NCI-H1930 (cell line): ENCODE results near the gene SUPT20HL1.
"Not testable (repeated sequence)": the region's sequence is repeated elsewhere in the genome, so short reads cannot be mapped to it uniquely, and the experiment has no call there.

Experiments used
- DNase-seq, 2 experiments: peaks; one replicate each; lab custom pipeline; 2025; lab: John Stamatoyannopoulos, UW

SUPT20HL1 gene

DNA sequence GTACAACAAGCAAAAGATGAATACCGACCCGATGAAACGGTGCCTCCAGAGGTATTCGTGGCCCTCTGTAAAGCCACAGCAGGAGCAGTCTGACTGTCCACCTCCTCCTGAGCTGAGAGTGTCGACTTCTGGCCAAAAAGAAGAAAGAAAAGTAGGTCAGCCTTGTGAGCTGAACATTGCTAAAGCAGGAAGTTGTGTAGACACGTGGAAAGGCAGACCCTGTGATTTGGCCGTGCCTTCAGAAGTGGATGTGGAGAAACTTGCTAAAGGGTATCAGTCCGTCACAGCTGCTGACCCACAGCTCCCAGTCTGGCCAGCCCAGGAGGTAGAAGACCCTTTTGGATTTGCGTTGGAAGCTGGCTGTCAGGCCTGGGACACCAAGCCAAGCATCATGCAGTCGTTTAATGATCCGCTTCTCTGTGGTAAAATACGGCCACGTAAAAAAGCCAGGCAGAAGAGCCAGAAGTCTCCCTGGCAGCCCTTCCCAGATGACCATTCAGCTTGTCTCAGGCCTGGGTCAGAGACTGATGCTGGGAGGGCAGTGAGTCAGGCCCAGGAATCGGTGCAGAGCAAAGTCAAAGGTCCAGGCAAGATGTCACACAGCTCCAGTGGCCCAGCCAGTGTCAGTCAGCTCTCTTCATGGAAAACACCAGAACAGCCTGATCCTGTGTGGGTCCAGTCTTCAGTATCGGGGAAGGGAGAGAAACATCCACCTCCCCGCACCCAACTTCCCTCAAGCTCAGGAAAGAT, 3.2 kb downstream of the SUPT20HL1 start:
- DNase-seq, result not testable (repeated sequence)

DNA sequence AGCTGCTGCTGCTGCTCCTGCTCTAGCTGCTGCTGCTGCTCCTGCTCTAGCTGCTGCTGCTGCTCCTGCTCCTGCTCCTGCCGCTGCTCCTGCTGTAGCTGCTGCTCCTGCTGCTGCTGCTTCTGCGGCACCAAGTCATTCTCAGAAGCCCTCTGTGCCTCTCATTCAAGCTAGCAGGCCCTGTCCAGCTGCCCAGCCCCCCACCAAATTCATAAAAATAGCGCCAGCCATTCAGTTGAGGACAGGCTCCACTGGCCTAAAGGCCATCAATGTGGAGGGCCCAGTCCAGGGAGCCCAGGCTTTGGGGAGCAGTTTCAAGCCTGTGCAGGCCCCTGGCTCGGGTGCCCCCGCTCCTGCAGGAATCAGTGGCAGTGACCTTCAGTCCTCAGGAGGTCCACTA, 3.9 kb downstream of the SUPT20HL1 start:
- no peak for DNase-seq

DNA sequence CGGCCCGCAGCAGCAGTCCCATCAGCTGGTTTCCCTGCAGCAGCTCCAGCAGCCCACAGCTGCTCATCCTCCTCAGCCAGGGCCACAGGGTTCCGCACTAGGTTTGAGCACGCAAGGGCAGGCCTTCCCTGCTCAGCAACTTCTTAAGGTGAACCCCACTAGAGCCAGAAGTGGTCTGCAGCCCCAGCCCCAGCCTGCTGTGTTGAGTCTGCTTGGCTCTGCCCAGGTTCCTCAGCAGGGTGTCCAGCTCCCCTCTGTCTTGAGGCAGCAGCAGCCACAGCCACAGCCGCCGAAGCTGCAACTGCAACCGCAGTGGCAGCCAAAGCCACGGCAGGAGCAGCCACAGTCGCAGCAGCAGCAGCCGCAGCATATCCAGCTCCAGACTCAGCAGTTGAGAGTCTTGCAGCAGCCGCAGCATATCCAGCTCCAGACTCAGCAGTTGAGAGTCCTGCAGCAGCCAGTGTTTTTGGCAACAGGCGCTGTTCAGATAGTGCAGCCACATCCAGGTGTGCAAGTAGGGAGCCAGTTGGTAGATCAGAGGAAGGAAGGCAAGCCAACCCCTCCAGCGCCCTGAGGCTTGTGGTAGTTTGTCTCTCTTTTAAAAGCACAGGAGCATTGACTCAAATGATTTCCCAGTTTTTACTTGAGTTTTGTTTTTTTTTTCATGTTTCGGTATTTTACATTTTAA, 4.6 kb downstream of the SUPT20HL1 start:
- no peak for DNase-seq

DNA sequence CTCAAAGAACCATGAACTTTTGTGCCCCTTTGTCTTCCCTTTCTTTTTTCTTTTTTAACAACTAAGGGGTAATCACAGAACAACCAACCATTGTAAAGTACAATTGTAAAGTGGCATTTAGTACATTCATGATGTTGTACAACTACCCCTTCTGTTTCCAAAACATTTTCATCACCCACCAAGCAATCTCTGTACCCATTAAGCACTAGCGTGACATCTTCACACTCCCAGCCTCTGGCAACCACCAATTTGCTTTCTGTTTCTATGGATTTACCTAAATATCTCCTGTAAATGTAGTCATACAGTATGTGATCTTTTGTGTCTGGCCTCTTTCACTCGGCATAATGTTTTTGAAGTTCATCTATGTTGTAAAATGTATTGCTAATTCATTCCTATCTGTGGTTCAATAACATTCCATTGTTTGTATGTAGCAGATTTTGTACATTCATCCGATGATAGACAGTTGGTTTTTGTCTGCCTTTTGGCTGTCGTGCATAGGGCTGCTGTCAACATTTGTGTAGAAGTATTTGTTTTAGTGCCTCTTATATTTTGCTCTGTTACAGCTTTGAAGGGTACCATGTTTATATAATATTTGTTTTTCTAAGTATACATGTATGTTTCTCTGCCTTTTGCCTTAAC, 6.4 kb downstream of the SUPT20HL1 start:
- not testable (repeated sequence) for DNase-seq

DNA sequence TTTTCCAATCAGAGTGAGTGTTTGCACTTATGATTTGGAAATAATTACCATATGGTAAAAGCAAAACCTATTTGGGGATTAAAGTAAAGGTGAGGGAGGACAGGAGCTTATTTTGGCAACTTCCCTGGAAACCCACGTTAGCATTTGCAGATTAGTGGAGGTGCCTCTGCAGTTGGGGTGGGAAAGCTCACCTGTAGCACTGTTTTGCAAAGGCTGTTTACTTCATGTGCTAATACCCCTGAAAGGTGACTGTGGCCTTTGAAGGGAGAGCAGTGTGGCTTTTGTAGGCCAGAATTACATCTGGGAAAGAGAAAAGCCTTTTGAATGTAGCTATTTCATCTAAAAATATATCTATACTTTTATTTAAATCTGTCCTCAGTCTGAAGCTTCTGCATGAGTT, 9.4 kb downstream of the SUPT20HL1 start:
- DNase-seq, result no peak

DNA sequence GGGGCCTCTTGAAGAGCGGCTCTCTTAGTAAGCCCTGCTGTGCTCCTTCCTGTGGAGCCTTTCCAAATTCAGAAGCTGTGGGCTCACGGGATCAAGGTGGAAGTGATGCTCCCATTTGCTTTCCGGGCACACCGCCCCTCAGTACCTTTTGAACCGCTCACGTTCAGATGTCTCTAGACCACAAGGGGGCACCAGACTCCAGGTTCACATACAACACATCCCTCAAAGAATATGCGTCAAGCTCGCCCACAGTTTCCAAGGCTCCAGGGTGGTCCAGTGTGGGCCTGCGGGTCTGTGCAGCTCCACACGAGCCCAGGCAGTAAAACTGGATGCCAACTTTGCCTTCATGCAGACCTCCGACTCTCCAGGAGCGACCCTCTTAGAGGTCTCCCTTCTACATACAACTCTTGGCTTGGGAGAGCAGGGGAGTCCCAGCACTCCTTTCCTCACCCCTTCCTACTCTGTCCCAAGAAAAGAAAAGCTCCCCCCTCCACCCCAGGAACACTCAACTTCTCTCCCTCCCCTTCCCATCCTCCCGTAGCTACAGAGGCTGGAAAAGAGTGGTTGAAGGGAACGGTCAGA, 11.0 kb downstream of the SUPT20HL1 start:
- peak; percentile 1 to 40 for DNase-seq

DNA sequence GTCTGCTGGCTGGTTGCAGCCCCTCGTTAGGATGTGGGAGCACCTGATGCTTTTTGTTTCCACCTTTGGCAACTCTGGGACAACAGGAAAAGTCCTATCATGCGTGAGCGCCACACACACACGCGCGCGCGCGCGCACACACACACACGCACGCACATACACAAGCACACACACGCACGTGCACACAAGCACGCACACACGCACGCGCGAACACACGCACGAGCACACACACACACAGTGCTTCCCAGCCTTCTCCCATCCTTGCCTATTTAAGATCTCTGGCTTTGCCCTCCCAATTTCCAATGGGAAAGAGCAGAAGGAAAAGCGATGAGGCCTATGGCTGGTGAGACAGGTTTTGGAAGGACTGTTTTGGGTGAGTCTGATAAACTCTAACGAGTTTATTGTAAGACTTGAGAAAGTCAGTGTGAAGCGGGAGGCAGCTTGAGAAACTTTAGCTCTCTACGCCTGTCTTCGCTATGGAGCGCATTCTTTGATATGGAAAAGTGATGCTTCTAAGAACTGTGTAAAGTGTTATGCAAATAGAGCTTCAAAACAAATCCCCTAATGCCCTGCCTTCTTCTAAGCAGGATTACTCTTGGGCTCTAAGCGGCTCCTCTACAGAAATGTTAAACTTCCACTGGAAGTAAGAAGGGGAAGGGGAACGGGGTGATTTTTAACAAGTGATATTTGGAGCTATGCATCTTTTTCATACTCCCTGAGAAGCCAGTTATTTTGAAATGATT, 11.8 kb downstream of the SUPT20HL1 start:
- no peak for DNase-seq

DNA sequence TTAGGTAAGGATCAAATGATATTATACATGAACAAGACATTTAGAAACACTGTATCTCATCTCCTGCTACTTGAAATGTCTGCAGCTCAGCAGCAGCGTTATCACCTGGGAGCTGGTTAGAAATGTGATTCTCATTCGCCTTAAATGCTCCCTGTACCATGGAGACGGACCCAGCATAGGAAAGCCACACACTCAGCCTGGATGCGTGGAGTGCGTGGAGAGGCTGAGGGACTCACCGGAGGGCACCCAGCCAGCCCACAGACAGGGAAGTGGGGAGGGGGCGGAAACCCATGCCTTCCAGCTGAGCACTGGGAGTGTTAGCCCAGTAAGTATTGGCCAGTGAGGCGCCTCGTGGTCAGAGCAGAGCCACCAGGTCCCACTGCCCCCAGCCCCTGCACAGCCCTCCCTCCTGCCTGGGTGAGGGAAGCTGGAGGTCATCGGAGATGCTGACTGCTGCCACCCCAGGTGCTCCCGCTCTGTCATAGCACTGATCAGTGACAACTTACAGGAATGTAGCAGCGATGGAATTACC, 15.2 kb downstream of the SUPT20HL1 start:
- no peak for DNase-seq

DNA sequence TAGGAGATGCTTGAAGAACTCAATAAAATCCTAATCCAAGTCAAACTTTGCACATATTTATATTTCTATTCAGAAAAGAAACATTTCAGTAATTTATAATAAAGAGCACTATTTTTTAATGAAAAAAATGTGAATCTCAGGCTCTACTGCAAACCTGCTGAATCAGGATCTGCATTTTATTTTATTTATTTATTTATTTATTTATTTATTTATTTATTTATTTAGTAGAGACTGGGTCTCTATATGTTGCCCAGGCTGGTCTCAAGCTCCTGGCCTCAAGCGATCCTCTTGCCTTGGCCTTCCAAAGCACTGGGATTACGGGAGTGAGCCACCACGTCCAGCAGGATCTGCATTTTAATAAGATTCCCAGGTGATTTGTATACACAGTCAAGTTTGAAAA, 16.0 kb downstream of the SUPT20HL1 start:
- no peak for DNase-seq

DNA sequence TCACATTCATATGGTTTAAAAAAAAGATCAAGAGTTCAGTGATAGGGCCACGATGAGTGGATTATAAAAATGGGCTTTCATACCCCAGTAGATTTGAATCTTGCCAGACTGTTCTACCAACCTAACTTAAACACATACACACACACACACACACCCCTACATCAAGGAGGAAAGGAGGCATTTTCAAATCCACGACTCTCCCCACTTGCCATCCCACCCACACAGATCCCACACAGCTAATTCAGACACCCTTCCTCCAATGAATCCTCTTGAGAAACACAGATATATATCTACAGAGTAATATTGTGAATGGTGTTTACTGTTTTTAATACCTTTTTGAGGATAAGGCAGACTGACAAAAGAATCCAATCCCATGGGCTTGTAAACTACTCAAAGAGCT, 16.8 kb downstream of the SUPT20HL1 start:
- DNase-seq, result no peak

DNA sequence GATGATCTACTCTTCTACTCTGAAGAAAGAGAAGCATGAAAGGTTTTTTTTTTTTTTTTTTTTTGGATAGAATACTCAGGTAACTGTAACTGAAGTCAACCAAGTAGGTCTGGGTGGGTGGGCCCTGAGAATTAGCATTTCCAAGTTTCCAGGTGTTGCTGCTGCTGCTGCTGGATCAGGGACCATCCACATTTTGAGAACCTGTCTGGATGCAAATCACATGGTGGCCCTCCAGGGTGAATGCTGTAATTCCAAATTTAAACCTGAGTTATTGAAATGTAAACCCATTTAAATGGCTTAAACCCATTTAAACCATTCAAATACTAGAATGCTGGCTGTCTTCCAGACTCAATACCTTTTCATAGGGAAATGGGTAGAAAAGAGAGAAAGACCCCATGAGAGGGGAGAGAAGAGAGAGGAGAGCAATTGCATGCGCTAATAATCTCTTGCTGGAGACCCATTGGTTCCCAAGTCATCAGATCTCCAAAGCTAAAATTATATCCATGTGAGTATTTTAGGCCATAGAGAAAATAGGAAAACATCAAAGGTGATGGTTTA, 17.6 kb downstream of the SUPT20HL1 start:
- no peak for DNase-seq

DNA sequence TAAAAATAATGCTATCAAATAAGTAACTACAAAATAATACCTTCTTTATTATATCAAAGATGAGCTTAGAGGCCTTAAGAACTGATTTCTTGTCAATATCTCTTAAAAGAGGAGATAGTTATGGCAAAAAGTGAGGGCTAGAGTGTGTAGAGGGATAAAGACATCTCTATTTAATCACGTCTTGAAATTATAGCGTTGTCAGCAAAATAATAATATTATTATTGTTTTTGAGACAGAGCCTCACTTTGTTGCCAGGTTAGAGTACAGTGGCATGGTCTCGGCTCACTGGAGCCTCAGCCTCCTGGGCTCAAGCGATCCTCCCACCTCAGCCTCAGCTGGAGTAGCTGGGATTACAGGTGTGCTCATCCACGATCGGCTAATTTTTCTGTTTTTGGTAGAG, 18.3 kb downstream of the SUPT20HL1 start:
- DNase-seq, result no peak

DNA sequence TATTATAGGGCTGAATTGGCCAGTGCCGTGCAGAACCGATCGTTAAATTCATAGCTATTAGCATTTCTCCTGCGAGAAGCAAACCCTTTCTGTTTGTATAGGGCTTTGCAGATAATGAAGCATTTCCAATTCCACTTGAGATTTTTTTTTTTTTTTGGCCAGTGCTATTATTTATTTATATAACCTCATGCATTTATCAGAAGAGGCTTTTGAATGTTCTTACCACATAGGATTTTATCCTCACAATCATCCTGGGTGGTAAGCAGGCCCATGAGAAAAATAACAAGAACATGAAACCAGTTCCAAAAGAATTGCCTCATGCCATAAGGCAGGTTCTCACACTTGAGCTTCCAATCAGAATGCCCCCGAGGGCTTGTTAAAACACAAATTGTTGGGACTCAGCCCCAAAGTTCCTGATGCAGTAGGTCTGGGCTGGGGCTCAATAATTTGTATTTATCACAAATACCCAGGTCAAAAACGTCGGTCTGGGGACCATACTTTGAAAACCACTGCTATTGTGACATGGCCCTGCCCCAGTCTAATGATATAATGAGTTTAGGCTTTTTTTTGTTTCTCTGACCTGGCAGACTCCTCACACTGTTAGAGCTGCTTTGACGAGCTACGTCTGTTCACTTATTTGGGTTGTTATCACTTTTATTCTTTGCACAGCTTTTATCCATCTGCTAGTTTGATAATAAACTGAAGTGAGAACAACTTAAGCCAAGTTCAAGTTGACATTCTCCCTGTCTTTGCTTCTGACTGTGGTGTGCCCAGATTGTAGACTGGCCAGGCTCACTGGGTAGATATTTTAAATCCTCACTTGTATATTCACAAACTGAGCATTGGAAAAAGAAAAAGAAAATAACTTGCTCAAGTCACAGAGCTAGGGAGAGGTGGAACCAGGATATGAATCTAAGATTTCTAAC, 20.1 kb downstream of the SUPT20HL1 start:
- no peak for DNase-seq

DNA sequence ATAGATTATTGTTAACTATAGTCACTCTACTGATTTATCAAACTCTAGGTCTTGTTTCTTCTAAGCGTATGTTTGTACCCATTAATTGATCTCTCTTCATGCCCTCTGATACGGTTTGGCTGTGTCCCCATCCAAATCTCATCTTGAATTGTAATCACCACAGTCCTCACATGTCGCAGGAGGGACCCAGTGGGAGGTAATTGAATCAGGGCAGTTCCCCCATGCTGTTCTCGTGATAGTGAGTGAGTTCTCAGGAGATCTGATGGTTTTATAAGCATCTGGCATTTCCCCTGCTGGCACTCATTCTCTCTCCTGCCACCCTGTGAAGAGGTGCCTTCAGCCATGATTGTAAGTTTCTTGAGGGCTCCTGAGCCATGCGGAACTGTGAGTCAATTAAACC, 21.9 kb downstream of the SUPT20HL1 start:
- not testable (repeated sequence) for DNase-seq

DNA sequence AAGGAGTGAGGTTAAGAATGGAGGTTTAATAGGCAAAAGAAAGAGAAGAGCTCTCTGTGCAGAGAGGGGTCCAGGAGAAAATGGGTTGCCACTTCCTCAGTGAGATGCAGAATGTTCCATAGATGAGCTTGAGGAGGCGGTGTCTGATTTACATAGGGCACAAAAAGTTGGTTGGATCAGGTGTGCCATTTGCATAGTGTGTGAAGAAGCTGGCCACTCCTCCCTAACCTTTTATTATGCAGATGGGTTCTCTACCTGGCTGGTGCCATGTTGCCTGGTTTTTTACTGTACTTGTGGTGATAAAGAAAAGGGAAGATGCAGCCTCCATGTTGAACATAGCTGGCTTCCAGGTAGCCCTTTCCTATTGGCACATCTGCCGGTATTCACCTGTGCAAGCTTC, 27.3 kb downstream of the SUPT20HL1 start:
- no peak for DNase-seq

DNA sequence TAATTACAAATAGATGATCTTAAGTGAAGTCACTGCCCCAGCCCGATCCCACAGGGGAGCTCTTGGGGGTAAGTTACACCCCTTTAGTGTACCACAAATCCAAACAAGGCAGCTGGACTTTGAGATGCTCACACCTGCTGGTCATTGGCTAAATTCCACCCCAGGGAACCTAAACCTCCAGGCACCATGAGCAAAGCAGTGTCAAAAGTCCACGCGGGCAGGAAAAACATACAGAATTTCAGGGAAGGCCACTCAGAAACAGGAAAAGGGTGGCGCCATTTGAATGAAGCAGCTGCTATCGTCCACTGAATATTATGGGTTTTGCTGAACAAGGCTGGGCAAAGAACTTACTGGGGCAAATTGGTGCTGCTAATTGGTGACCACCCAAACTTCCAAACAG, 30.9 kb downstream of the SUPT20HL1 start:
- no peak for DNase-seq

DNA sequence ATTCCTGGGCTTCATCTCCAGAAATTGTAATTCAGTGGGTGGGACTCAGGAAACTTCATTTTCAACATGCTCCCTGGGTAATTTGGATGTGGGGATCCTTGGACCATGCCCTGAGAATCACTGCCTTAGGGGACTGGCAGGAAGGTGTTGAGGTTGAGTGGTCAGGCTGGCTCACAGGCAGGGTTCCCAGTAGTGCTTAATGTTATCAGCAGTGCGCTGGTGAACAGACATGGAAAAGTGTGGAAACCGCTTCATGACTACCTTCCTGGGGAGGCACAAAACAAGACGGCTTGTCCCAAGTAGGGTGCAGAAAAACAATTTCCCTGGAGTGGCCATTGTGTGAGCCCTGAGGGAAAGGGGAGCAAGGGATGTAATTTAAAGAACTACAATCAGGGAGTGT, 31.4 kb downstream of the SUPT20HL1 start:
- no peak for DNase-seq

DNA sequence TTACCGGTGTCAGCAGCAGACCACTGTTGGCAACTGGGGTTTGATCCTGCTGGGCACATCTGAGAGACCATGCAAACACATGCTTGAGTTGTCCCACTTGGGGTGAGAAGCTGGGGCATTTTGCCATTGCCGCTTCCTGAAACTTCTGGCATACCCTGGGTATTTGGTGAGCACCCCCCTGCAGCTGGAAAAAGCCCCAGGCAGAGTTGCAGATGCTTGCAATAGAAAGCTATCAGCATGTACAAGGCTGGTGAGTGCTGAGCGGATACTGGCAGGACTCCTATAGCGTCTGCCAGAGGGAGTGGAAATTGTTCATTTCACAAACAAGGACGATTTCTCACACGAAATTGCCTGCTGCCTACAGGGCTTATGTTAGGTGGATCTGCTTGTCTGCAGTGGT, 32.3 kb downstream of the SUPT20HL1 start:
- DNase-seq, result no peak

DNA sequence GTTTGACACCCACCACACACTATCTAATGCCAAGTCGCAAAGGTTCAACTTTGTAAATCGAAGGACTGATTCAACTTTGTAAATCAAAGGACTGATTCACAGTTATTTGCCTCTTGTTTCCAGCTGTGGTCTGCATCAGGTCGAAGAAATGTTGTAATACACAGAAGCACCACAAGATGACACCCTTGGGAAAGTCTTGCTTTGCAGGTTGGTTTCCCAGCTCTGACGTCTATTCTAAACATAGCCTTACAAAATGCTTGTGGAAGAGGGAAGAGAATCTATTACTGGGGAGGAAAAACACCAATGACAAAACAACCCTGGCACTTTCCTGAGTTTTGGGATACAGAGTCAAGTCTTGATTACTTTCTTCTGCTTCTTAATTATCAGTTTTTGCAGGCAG, 35.3 kb downstream of the SUPT20HL1 start:
- DNase-seq, result peak; percentile 17 to 22

DNA sequence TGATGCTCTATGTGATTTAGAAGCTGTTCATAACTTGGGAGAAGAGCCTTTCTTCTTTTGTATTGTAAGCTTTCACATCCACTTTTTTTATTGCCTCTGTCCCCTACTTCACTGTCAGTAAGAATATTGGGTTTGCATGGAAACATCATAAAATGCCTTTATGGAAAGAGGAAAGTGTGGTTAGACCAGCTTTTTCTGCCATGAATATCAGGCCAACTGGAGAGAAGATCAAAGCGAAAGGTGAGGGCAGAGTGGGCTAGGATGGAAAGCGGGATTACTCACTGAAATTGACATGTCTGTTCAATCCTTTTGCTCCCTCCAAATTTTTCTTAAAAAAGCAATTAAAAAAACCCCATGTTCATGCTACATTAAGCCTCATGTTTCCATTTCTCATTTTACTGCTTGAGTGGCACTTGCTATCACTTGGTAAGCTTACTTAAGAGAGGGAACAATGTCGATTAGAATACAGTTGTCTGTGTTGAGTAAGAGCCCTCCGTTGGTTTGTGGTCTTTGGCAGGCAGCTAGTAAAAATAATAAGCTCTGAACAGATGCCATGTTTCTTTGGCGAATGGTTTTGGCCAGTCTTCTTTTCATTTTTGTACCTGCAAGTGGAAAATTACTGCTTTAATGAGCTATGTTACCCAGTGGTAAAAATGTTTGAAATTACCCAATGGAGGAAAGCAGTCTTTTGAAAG, 35.9 kb downstream of the SUPT20HL1 start:
- DNase-seq, result no peak
